ENCODE data around the gene PTGDR2. TPM values are rescaled to one million over a fixed set of nuclear protein-coding genes. Genes with fewer than 3 reads are reported as not detected.

PTGDR2 gene
- total and polyA plus RNA-seq, 2 experiments from 2014 or later: 0.69 to 1.3 TPM

DNA sequence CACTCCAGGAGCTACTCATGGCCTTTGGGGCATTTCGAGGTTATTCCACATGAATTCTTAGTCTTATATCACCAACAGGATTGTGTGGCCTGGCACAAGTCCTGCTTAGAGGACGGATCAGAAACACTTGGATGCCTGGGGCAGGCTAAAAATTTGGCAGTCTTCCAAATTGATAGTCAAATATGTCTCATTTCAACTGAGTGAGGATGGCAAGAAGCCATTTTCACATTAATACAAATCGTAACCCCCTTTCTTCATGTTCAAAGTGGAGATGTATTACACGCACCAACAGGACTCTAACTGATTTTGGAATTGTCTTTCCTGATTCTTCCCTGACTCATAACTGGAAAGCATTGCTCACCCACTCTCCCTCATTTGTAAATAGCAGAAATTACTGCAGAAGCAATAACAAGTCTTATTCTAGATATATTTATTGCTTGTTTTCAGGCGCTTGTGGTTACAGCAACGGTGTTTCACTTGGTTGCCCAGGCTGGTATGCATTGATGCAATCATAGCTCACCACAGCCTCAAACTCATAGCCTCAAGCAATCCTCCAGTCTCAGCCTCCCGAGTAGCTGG is 24.2 kb downstream of the PTGDR2 start:
- H4K20me1 ChIP-seq (ENCODE audit: insufficient read depth, poor library complexity, severe bottlenecking): no peaks in the 10 kb centered on the region
- 64% methylated on average over 7 of the region's 7 CpGs for WGBS (ENCODE audit: low lambda C conversion rate, missing lambda C conversion rate)
- H3K36me3 ChIP-seq (replicated peaks; ENCODE audit: insufficient read depth, low read depth): no peaks in the 10 kb centered on the region
- H3K9me3 ChIP-seq (ENCODE audit: low read depth): no peaks in the 10 kb centered on the region
- no peak overlapping the region for H3K4me2 ChIP-seq
- H3K27ac ChIP-seq: no peak overlapping the region
- H3K4me1 ChIP-seq (ENCODE audit: insufficient read depth): no peaks in the 10 kb centered on the region
- peaks cover 6% of the 10 kb centered on the region for H3K27me3 ChIP-seq
- H3K9me2 ChIP-seq (replicated peaks; ENCODE audit: insufficient read depth): no peaks in the 10 kb centered on the region
- no peak for TF ChIP-seq EZH2 (IDR thresholded peaks at IDR 0.05; ENCODE audit: borderline replicate concordance)
- TF ChIP-seq, protein P1, sequence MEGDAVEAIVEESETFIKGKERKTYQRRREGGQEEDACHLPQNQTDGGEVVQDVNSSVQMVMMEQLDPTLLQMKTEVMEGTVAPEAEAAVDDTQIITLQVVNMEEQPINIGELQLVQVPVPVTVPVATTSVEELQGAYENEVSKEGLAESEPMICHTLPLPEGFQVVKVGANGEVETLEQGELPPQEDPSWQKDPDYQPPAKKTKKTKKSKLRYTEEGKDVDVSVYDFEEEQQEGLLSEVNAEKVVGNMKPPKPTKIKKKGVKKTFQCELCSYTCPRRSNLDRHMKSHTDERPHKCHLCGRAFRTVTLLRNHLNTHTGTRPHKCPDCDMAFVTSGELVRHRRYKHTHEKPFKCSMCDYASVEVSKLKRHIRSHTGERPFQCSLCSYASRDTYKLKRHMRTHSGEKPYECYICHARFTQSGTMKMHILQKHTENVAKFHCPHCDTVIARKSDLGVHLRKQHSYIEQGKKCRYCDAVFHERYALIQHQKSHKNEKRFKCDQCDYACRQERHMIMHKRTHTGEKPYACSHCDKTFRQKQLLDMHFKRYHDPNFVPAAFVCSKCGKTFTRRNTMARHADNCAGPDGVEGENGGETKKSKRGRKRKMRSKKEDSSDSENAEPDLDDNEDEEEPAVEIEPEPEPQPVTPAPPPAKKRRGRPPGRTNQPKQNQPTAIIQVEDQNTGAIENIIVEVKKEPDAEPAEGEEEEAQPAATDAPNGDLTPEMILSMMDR (IDR thresholded peaks at IDR 0.05; ENCODE audit: poor library complexity): no peak
- TF ChIP-seq EZH2phosphoT487 (IDR thresholded peaks at IDR 0.05; ENCODE audit: low read depth, severe bottlenecking, unreplicated experiment): no peak
- H3K4me3 ChIP-seq: no peak overlapping the region
- DNase-seq (ENCODE audit: low spot score): no peak
- no peaks in the 10 kb centered on the region for H3K79me2 ChIP-seq
- H2AFZ ChIP-seq: no peak overlapping the region

DNA sequence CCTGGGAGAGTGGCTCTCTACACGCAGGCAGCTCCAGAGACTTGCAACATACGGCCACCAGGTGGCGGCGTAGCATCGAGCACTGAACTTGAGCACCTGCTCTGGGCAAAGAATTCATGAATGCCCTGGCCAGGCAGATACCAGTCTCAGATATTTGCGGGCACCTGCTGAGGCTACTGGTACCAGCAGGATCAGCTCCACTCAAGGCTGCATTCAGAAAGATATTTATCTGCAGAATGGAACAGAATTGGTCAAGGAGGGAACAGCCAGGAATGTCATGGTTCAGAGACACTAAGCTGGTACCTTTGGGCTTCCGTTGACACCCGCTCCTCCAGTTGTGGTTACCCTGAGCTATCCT is 24.6 kb downstream of the PTGDR2 start:
- Histone ChIP-seq H3K4me1 (ENCODE audit: insufficient read depth) (no peaks in the 10 kb centered on the region), H2AFZ (no peak overlapping the region), H3K27ac (no peak overlapping the region), H3K9me3 (ENCODE audit: low read depth) (no peaks in the 10 kb centered on the region), H3K27me3 (peaks cover 6% of the 10 kb centered on the region), H3K79me2 (no peaks in the 10 kb centered on the region), H3K4me3 (no peak overlapping the region), H3K36me3 (replicated peaks; ENCODE audit: insufficient read depth, low read depth) (no peaks in the 10 kb centered on the region), H3K9me2 (replicated peaks; ENCODE audit: insufficient read depth) (no peaks in the 10 kb centered on the region), H3K4me2 (peak overlapping the region; percentile 47), H4K20me1 (ENCODE audit: insufficient read depth, poor library complexity, severe bottlenecking) (no peaks in the 10 kb centered on the region)
- DNase-seq (ENCODE audit: low spot score): peak; percentile 87
- 25% methylated on average over 8 of the region's 8 CpGs for WGBS (ENCODE audit: low lambda C conversion rate, missing lambda C conversion rate)
- TF ChIP-seq, protein P1 (IDR thresholded peaks at IDR 0.05; ENCODE audit: poor library complexity): peak; percentile 94
- TF ChIP-seq EZH2 (IDR thresholded peaks at IDR 0.05; ENCODE audit: borderline replicate concordance): no peak
- no peak for TF ChIP-seq EZH2phosphoT487 (IDR thresholded peaks at IDR 0.05; ENCODE audit: low read depth, severe bottlenecking, unreplicated experiment)

DNA sequence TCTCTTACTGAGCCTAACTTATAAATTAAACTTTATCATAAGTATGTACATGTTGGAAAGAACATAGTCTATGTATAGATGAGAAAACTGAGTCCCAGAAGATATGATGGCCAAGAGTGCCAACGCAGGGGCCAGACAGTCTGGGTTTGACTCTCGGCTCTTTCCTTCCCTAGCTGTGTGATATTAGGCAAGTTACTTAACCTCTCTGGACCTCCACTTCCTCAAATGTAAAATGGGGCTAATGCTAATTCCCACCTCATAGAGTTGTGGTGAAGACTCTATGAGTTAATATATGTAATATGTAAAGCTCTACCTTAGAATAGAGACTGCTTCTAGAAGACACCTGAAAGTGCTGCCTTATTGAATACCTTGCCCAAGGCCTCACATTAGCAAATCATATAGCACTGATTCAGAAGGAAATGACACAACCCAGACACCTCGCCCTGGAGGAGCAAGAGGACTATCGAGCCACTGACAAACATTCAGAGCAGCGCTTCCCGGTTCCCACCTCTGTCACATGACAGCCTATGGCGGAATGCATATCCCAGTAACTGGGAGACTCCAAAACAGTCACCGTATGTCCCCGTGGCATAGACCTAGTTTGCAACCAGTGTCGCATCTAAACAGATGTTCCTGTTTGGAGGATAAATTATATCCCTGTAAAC is 25.1 kb downstream of the PTGDR2 start:
- Histone ChIP-seq H3K9me3 (ENCODE audit: low read depth) (no peaks in the 10 kb centered on the region), H3K27ac (no peak overlapping the region), H3K79me2 (no peaks in the 10 kb centered on the region), H3K27me3 (peaks cover 6% of the 10 kb centered on the region), H3K36me3 (replicated peaks; ENCODE audit: insufficient read depth, low read depth) (no peaks in the 10 kb centered on the region), H2AFZ (no peak overlapping the region), H3K4me2 (peak overlapping the region; percentile 47), H4K20me1 (ENCODE audit: insufficient read depth, poor library complexity, severe bottlenecking) (no peaks in the 10 kb centered on the region), H3K9me2 (replicated peaks; ENCODE audit: insufficient read depth) (no peaks in the 10 kb centered on the region), H3K4me3 (no peak overlapping the region), H3K4me1 (ENCODE audit: insufficient read depth) (no peaks in the 10 kb centered on the region)
- no peak for DNase-seq (ENCODE audit: low spot score)
- 50% methylated on average over 10 of the region's 10 CpGs for WGBS (ENCODE audit: low lambda C conversion rate, missing lambda C conversion rate)
- TF ChIP-seq, protein P1 (IDR thresholded peaks at IDR 0.05; ENCODE audit: poor library complexity): no peak
- TF ChIP-seq EZH2phosphoT487 (IDR thresholded peaks at IDR 0.05; ENCODE audit: low read depth, severe bottlenecking, unreplicated experiment): no peak
- TF ChIP-seq EZH2 (IDR thresholded peaks at IDR 0.05; ENCODE audit: borderline replicate concordance): no peak
